Calu3 (cell line): ENCODE measurements around the gene PTPRN2. TPM values are rescaled to one million over a fixed set of nuclear protein-coding genes. Genes with fewer than 3 reads are reported as not detected.

Experiments used
- BruUV-seq: library from RNA; stranded (reverse); fragments of 400-500 nt; replicated peaks from 2 replicates; lab custom pipeline; 2021; lab: Mats Ljungman, UMichigan
- CTCF ChIA-PET: fragments of 300-600 bp; sonication (Branson Sonifier 250); formaldehyde crosslinking; loops from one replicate; lab custom pipeline; 2022; ENCODE audit warnings: antibody characterized with exemption; lab: Charles Lee
- DNase-seq: peaks from one replicate; pipeline ENCODE4 v3.0.0; 2022
- H3K27ac Mint-ChIP-seq: one replicate; pipeline ENCODE4 v1.8.0; 2022; ENCODE audit warnings: mixed read lengths; ENCODE audit not compliant: unreplicated experiment
- H3K27me3 Mint-ChIP-seq: one replicate; pipeline ENCODE4 v1.8.0; 2022; ENCODE audit warnings: mixed read lengths; ENCODE audit not compliant: unreplicated experiment
- H3K36me3 Mint-ChIP-seq: one replicate; pipeline ENCODE4 v1.8.0; 2022; ENCODE audit warnings: mild to moderate bottlenecking, moderate library complexity, mixed read lengths; ENCODE audit not compliant: insufficient read depth, unreplicated experiment
- H3K4me1 Mint-ChIP-seq: one replicate; pipeline ENCODE4 v1.8.0; 2022; ENCODE audit warnings: mild to moderate bottlenecking, low read depth, mixed read lengths; ENCODE audit not compliant: unreplicated experiment
- H3K4me3 Mint-ChIP-seq: one replicate; pipeline ENCODE4 v1.8.0; 2022; ENCODE audit warnings: mild to moderate bottlenecking, low read depth, moderate library complexity, mixed read lengths; ENCODE audit not compliant: unreplicated experiment
- H3K9me3 Mint-ChIP-seq: one replicate; pipeline ENCODE4 v1.8.0; 2022; ENCODE audit warnings: low read depth, mixed read lengths; ENCODE audit not compliant: unreplicated experiment
- CTCF ChIP-seq: fragments of 200-600 bp; IDR thresholded peaks from one replicate; pipeline ENCODE4 v1.8.0; 2022; ENCODE audit warnings: antibody characterized with exemption; ENCODE audit not compliant: unreplicated experiment
- intact Hi-C: fragments of 100-400 bp; cut with micrococcal nuclease; formaldehyde crosslinking; loops from one replicate; pipeline ENCODE4 v1.10.0; 2022; ENCODE audit not compliant: unreplicated experiment
- total RNA-seq: library from RNA; stranded (reverse); gene quantifications from 2 replicates; pipeline ENCODE4 v1.2.3, GENCODE V29; 2022

The PTPRN2 gene
- total RNA-seq, 1 experiment from 2014 or later, result 2.0 TPM

- peaks cover 9% of the 10 kb centered on the region for H3K36me3 Mint-ChIP-seq
- no peak overlapping the region for H3K27ac Mint-ChIP-seq
- peaks cover 6% of the 10 kb centered on the region for H3K9me3 Mint-ChIP-seq
- H3K4me3 Mint-ChIP-seq, result no peak overlapping the region
- intact Hi-C loops, result no loop called here
- no peak for DNase-seq
- no peaks in the 10 kb centered on the region for H3K27me3 Mint-ChIP-seq
- H3K4me1 Mint-ChIP-seq, result no peaks in the 10 kb centered on the region
- TF ChIP-seq CTCF, result no peak
- CTCF ChIA-PET, result no interaction called here
- BruUV-seq, result no TSS peak
These were observed 442.3 kb downstream of the PTPRN2 start for GRCh38 chr7:158145370-158145769.

- CTCF ChIA-PET, result no interaction called here
- Mint-ChIP-seq H3K27me3 (no peaks in the 10 kb centered on the region), H3K27ac (no peak overlapping the region), H3K9me3 (peaks cover 5% of the 10 kb centered on the region), H3K36me3 (peaks cover 9% of the 10 kb centered on the region), H3K4me1 (no peaks in the 10 kb centered on the region), H3K4me3 (no peak overlapping the region)
- no peak for TF ChIP-seq CTCF
- BruUV-seq, result no TSS peak
- intact Hi-C loops, result no loop called here
- no peak for DNase-seq
These were observed 444.2 kb downstream of the PTPRN2 start for GRCh38 chr7:158143196-158144120.

- no peaks in the 10 kb centered on the region for H3K4me1 Mint-ChIP-seq
- H3K27me3 Mint-ChIP-seq, result no peaks in the 10 kb centered on the region
- no peak for DNase-seq
- H3K9me3 Mint-ChIP-seq, result peaks cover 8% of the 10 kb centered on the region
- no peak overlapping the region for H3K4me3 Mint-ChIP-seq
- no peak overlapping the region for H3K27ac Mint-ChIP-seq
- no peak for TF ChIP-seq CTCF
- no TSS peak for BruUV-seq
- CTCF ChIA-PET, result no interaction called here
- intact Hi-C loops, result no loop called here
- H3K36me3 Mint-ChIP-seq, result peaks cover 9% of the 10 kb centered on the region
These were observed 445.0 kb downstream of the PTPRN2 start for GRCh38 chr7:158142657-158143056.

GRCh38 chr7:158141806-158142518, 445.7 kb downstream of the PTPRN2 start:
- Mint-ChIP-seq H3K4me3 (no peak overlapping the region), H3K27ac (no peak overlapping the region), H3K27me3 (no peaks in the 10 kb centered on the region), H3K9me3 (peaks cover 8% of the 10 kb centered on the region), H3K36me3 (peaks cover 9% of the 10 kb centered on the region), H3K4me1 (no peaks in the 10 kb centered on the region)
- no TSS peak for BruUV-seq
- CTCF ChIA-PET, result no interaction called here
- intact Hi-C loops, result no loop called here
- DNase-seq, result no peak
- no peak for TF ChIP-seq CTCF
